ENCODE results near the gene GRIP2. TPM values are rescaled to one million over a fixed set of nuclear protein-coding genes. Genes with fewer than 3 reads are reported as not detected.
A peak's percentile ranks its signal among the peaks of the same experiment; 100 is the strongest.

The GRIP2 gene
- polyA plus RNA-seq, 6 donors from 2014 or later: 0.09 TPM; not detected in 5

DNA sequence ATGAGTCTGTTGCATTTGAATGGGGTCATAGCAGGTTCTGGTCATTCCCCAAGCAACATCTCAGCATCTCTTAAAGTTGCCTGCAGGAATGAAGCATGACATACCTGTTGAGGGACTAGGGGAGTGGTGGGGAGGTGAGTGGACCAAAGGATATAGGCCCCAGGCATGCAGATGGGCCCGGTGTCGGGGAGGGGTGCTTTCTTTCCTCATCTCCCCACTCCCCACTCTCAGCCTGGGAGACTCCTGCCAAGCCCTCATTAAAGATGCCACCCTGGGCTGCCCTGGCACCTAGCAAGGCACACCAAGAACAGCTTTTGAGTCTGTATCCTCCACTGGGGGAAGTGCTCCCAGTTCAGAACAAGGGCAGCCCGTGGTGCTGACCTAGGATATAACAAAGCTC, 54.2 kb downstream of the GRIP2 start:
- Mint-ChIP-seq H3K4me1 (peaks cover 0 to 6% (median 0%) of the 10 kb centered on the region in 3 donors), H3K27ac (peak overlapping the region in 1 of 6 donors; percentile 65), H3K9me3 (no peaks in the 10 kb centered on the region), H3K27me3 (no peaks in the 10 kb centered on the region), H3K36me3 (peaks cover 21 to 55% of the 10 kb centered on the region in 2 donors), H3K4me3 (no peak overlapping the region)
- ATAC-seq (ENCODE audit: low read depth in 2 of 2) (no peak), DNase-seq (no peak)

GRCh38 chr3:14484741-14485140, 55.4 kb downstream of the GRIP2 start:
- H3K27me3 Mint-ChIP-seq: no peaks in the 10 kb centered on the region
- peaks cover 0 to 4% (median 0%) of the 10 kb centered on the region in 3 donors for H3K4me1 Mint-ChIP-seq
- ATAC-seq (ENCODE audit: low read depth in 2 of 2): no peak
- no peak overlapping the region for H3K4me3 Mint-ChIP-seq
- H3K27ac Mint-ChIP-seq: peak overlapping the region in 2 of 6 donors; percentile 4 to 65
- H3K9me3 Mint-ChIP-seq: no peaks in the 10 kb centered on the region
- H3K36me3 Mint-ChIP-seq: peaks cover 21 to 50% of the 10 kb centered on the region in 2 donors
- no peak for DNase-seq

- H3K27ac Mint-ChIP-seq: peak overlapping the region in 1 of 6 donors; percentile 74
- ATAC-seq (ENCODE audit: low read depth in 2 of 2) (no peak), DNase-seq (no peak)
- H3K9me3 Mint-ChIP-seq: no peaks in the 10 kb centered on the region
- peaks cover 0 to 4% (median 0%) of the 10 kb centered on the region in 3 donors for H3K4me1 Mint-ChIP-seq
- H3K36me3 Mint-ChIP-seq: peaks cover 24 to 62% of the 10 kb centered on the region in 2 donors
- H3K4me3 Mint-ChIP-seq: no peak overlapping the region
- H3K27me3 Mint-ChIP-seq: no peaks in the 10 kb centered on the region
Observed at GRCh38 chr3:14483286-14483685, 56.9 kb downstream of the GRIP2 start.

DNA sequence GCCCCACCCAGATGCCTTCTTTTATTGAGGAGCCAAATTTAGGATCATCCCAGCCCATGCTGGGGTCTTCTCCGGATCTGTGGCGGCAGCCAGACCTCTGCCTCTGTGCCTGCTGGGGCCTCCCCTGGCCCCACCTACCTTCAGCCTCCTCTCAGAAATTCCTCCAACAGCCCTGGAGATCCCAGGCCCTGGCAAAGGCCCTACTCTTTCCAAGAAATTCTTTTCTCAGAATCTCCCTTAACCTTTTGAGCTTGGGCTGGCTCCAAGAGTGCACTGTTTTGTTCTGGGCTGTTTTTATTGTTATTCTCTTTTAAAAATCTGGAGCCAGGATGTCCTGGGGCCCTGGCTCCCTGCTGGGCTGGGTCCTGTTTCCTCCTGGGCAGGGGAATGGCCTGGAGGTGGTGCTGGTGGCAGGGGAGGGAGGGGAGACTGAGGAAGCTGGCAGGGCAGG, 57.8 kb downstream of the GRIP2 start:
- Mint-ChIP-seq H3K4me3 (no peak overlapping the region), H3K36me3 (peaks cover 32 to 72% of the 10 kb centered on the region in 2 donors), H3K27ac (peak overlapping the region in 1 of 6 donors; percentile 82), H3K27me3 (no peaks in the 10 kb centered on the region), H3K9me3 (no peaks in the 10 kb centered on the region), H3K4me1 (peaks cover 0 to 4% (median 0%) of the 10 kb centered on the region in 3 donors)
- ATAC-seq (ENCODE audit: low read depth in 2 of 2) (no peak), DNase-seq (no peak)

GRCh38 chr3:14481646-14482036, 58.5 kb downstream of the GRIP2 start:
- peaks cover 0 to 4% (median 0%) of the 10 kb centered on the region in 3 donors for H3K4me1 Mint-ChIP-seq
- H3K9me3 Mint-ChIP-seq: no peaks in the 10 kb centered on the region
- H3K36me3 Mint-ChIP-seq: peaks cover 26 to 66% of the 10 kb centered on the region in 2 donors
- ATAC-seq (ENCODE audit: low read depth in 2 of 2): no peak
- H3K27ac Mint-ChIP-seq: peak overlapping the region in 1 of 6 donors; percentile 82
- H3K4me3 Mint-ChIP-seq: no peak overlapping the region
- no peak for DNase-seq
- H3K27me3 Mint-ChIP-seq: no peaks in the 10 kb centered on the region

DNA sequence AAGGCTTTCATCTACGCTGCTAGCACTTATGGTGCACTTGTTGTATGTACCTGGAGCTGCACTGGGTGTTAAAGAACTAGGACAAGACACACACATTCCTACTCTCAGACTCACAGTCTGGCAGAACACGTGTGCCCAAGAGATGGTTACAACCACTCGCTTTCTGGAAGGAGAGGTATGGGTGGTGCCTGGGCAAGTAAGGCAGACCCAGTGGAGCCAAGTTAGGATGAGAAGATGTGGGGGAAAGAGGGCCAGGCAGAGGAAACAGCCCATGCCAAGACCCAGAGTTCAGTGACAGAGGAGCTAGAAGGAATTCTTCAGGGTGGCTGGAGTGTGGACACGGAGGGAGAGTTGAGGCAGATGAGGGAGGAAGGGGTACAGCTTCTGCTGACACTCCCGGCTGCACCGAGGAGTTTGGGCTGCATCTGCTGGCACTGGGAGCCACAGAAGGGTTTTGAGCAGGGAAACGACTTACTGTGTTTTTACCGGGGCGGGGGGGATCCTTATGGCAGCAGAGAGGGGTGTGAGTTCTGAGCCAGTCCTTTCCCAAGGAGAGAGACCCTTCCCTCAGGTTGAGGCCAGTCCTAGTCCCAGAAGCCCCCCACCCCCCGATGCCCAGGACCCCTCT, 59.0 kb downstream of the GRIP2 start:
- Mint-ChIP-seq H3K27ac (peak overlapping the region in 2 of 6 donors; percentile 68 to 92), H3K27me3 (no peaks in the 10 kb centered on the region)

GRCh38 chr3:14480207-14481017, 59.7 kb downstream of the GRIP2 start:
- ATAC-seq (ENCODE audit: low read depth in 2 of 2): no peak
- peak overlapping the region in 2 of 6 donors; percentile 67 to 68 for H3K27ac Mint-ChIP-seq
- H3K4me1 Mint-ChIP-seq: peaks cover 0 to 4% (median 0%) of the 10 kb centered on the region in 3 donors

More for the DNA sequence above, 59.0 kb downstream of the GRIP2 start:
- H3K4me1 Mint-ChIP-seq: peaks cover 0 to 4% (median 0%) of the 10 kb centered on the region in 3 donors
- no peak overlapping the region for H3K4me3 Mint-ChIP-seq
- H3K9me3 Mint-ChIP-seq: no peaks in the 10 kb centered on the region
- ATAC-seq (ENCODE audit: low read depth in 2 of 2) (no peak), DNase-seq (no peak)
- H3K36me3 Mint-ChIP-seq: peaks cover 25 to 66% of the 10 kb centered on the region in 2 donors

DNA sequence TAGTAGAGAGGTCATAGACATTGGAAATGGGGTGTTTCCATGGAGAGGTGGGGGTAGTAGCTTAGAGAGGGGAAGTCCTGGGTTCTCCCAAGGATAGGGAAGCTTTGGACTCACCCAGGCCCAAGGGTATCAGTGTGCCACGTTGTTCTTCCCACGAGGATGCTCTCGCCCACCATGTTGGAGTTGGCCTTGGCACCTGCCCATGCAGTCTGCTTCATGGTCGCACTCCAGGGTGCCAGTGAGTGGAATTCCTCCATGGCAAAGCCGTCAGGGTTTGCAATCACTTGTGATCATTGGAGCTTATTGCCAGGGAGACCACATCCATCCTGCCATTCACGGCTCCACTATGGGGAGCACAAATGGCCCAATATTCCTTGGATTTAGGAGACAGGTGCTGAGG, 60.6 kb downstream of the GRIP2 start:
- Mint-ChIP-seq H3K9me3 (no peaks in the 10 kb centered on the region), H3K4me1 (peaks cover 0 to 4% (median 0%) of the 10 kb centered on the region in 3 donors), H3K27me3 (no peaks in the 10 kb centered on the region), H3K4me3 (no peak overlapping the region), H3K27ac (peak overlapping the region in 1 of 6 donors; percentile 42), H3K36me3 (peaks cover 25 to 54% of the 10 kb centered on the region in 2 donors)
- ATAC-seq (ENCODE audit: low read depth in 2 of 2) (no peak), DNase-seq (no peak)

More at GRCh38 chr3:14480207-14481017, 59.7 kb downstream of the GRIP2 start:
- DNase-seq: no peak
- Mint-ChIP-seq H3K27me3 (no peaks in the 10 kb centered on the region), H3K36me3 (peaks cover 25 to 62% of the 10 kb centered on the region in 2 donors), H3K4me3 (no peak overlapping the region), H3K9me3 (no peaks in the 10 kb centered on the region)

DNA sequence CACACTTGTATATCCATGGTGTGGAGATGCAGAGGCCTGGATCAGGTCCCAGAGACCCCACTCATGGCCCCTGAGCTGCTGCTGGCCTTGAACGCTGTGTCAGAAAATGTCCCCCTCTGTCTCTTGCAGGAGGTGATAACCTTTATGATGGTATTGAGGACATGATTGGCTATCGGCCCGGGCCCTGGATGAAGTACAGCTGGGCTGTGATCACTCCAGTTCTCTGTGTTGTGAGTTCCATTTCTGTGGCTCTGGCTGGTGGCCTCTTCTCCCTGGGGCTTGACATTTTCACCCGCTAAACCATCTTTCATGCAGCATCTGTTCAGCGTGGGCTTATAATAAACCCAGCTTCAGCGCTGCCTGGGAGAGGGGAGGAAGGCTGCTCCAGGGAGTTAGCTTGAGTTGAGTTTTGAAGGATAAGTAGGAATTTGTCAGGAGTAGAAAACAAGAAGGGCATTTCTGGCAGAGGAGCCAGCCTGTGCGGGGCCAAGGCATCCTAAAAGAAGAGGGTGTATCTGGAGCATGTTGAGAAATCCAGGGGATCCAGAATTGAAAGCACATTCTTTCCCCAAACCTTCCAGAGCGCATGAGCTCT, 61.1 kb downstream of the GRIP2 start:
- no peak overlapping the region for H3K27ac Mint-ChIP-seq
- no peak for DNase-seq
- H3K9me3 Mint-ChIP-seq: no peaks in the 10 kb centered on the region
- ATAC-seq (ENCODE audit: low read depth in 2 of 2): no peak
- H3K27me3 Mint-ChIP-seq: no peaks in the 10 kb centered on the region
- peaks cover 19 to 48% of the 10 kb centered on the region in 2 donors for H3K36me3 Mint-ChIP-seq
- no peak overlapping the region for H3K4me3 Mint-ChIP-seq
- H3K4me1 Mint-ChIP-seq: peaks cover 0 to 4% (median 0%) of the 10 kb centered on the region in 3 donors

DNA sequence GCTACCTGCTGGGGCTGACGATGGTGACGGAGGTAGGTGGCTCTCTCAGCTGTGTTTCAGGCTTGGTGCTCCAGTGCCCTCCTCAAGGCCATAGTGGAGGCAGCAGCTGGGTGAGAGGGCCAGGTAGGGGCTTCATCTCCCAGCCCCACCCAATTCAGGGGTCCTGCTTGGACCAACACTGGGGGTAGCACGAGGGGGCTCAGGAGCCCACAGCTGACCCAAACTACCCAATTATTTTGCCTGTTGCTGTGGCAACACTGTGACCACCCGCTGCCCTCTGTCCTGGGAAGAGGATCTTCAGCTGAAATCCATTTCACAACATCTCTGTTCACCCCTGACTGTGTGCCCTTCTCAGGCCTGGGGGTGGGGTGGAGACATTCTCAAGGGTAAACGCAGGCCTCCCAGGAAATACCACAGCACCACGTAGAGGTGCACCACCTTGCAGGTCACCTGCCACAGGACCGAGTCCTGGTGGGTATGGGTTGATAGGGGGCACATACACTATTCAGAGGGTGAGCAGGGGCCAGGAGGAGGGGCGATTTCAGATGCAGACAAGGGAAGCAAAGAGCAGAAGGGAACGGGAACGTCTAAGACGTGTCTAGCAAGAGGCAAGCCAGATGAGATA, 62.7 kb downstream of the GRIP2 start:
- H3K4me1 Mint-ChIP-seq: peaks cover 0 to 4% (median 0%) of the 10 kb centered on the region in 3 donors
- no peaks in the 10 kb centered on the region for H3K9me3 Mint-ChIP-seq
- peak overlapping the region in 1 of 6 donors; percentile 33 for H3K27ac Mint-ChIP-seq
- no peaks in the 10 kb centered on the region for H3K27me3 Mint-ChIP-seq
- no peak for ATAC-seq (ENCODE audit: low read depth in 2 of 2)
- no peak for DNase-seq
- H3K4me3 Mint-ChIP-seq: no peak overlapping the region
- peaks cover 16 to 52% of the 10 kb centered on the region in 2 donors for H3K36me3 Mint-ChIP-seq

- Mint-ChIP-seq H3K27me3 (no peaks in the 10 kb centered on the region), H3K4me3 (no peak overlapping the region), H3K4me1 (peaks cover 0 to 4% (median 0%) of the 10 kb centered on the region in 3 donors), H3K36me3 (peaks cover 14 to 52% of the 10 kb centered on the region in 2 donors), H3K9me3 (no peaks in the 10 kb centered on the region), H3K27ac (peak overlapping the region in 1 of 6 donors; percentile 33)
- DNase-seq (no peak), ATAC-seq (ENCODE audit: low read depth in 2 of 2) (no peak)
Observed at GRCh38 chr3:14476583-14477265, 63.4 kb downstream of the GRIP2 start.

- Mint-ChIP-seq H3K27me3 (no peaks in the 10 kb centered on the region), H3K27ac (peak overlapping the region in 1 of 6 donors; percentile 14), H3K4me3 (no peak overlapping the region), H3K36me3 (peaks cover 12 to 40% of the 10 kb centered on the region in 2 donors), H3K9me3 (no peaks in the 10 kb centered on the region), H3K4me1 (no peaks in the 10 kb centered on the region)
- ATAC-seq (ENCODE audit: low read depth in 2 of 2): no peak
- no peak for DNase-seq
Observed at GRCh38 chr3:14475621-14476020, 64.5 kb downstream of the GRIP2 start.
